ENCODE results near the gene SGK1.
"Not testable (repeated sequence)": the region's sequence is repeated elsewhere in the genome, so short reads cannot be mapped to it uniquely, and the experiment has no call there.

The SGK1 gene

GRCh38 chr6:134199848-134200606 lies 117.9 kb downstream of the SGK1 start:
- POLR2A ChIA-PET, result no interaction called here
- no peak for DNase-seq (ENCODE audit: extremely low spot score)

GRCh38 chr6:134198093-134198492 lies 119.8 kb downstream of the SGK1 start:
- TF ChIP-seq L3MBTL2 (conservative IDR thresholded peaks at IDR 0.05) (no peak), BHLHE40 (IDR thresholded peaks at IDR 0.05; ENCODE audit: borderline replicate concordance) (no peak), FOXA1 (IDR thresholded peaks at IDR 0.05) (no peak)
- ChIA-PET CTCF (no interaction called here), POLR2A (interaction anchor here (0.5 kb wide), 1 partner anchor 171 kb away, joined by 3 read pairs; no protein-coding TSS in a partner anchor)
- DNase-seq (ENCODE audit: extremely low spot score), result no peak

More at GRCh38 chr6:134199848-134200606, 117.9 kb downstream of the SGK1 start:
- TF ChIP-seq ZNF384 (IDR thresholded peaks at IDR 0.05) (no peak), CTBP1 (IDR thresholded peaks at IDR 0.05; ENCODE audit: borderline replicate concordance) (no peak), ARNT (IDR thresholded peaks at IDR 0.05) (no peak), FOXA1 (IDR thresholded peaks at IDR 0.05) (no peak), ELF4 (IDR thresholded peaks at IDR 0.05) (no peak), LEF1 (IDR thresholded peaks at IDR 0.05; ENCODE audit: borderline replicate concordance) (no peak), FOXM1 (IDR thresholded peaks at IDR 0.05; ENCODE audit: borderline replicate concordance) (no peak), L3MBTL2 (conservative IDR thresholded peaks at IDR 0.05) (no peak), PKNOX1 (IDR thresholded peaks at IDR 0.05) (no peak), FOXK2 (IDR thresholded peaks at IDR 0.05) (no peak), HDGF (IDR thresholded peaks at IDR 0.05; ENCODE audit: borderline replicate concordance) (no peak), TARDBP (IDR thresholded peaks at IDR 0.05) (no peak), BHLHE40 (IDR thresholded peaks at IDR 0.05; ENCODE audit: borderline replicate concordance) (no peak), SP1 (IDR thresholded peaks at IDR 0.05) (no peak)
- CTCF ChIA-PET, result no interaction called here

GRCh38 chr6:134197685-134198084 lies 120.2 kb downstream of the SGK1 start:
- DNase-seq (ENCODE audit: extremely low spot score); CTCF ChIA-PET: not testable (repeated sequence)
- POLR2A ChIA-PET, result interaction anchor here (0.5 kb wide), 1 partner anchor 171 kb away, joined by 3 read pairs; no protein-coding TSS in a partner anchor

- no peak for DNase-seq (ENCODE audit: extremely low spot score)
- ChIA-PET POLR2A (no interaction called here), CTCF (no interaction called here)
- TF ChIP-seq TARDBP (IDR thresholded peaks at IDR 0.05) (no peak), ELF4 (IDR thresholded peaks at IDR 0.05) (no peak), L3MBTL2 (conservative IDR thresholded peaks at IDR 0.05) (no peak), FOXK2 (IDR thresholded peaks at IDR 0.05) (no peak), SUZ12 (IDR thresholded peaks at IDR 0.05) (no peak), SP1 (IDR thresholded peaks at IDR 0.05) (no peak), CTBP1 (IDR thresholded peaks at IDR 0.05; ENCODE audit: borderline replicate concordance) (no peak), NFRKB (IDR thresholded peaks at IDR 0.05) (no peak), HDGF (IDR thresholded peaks at IDR 0.05; ENCODE audit: borderline replicate concordance) (no peak), ARNT (IDR thresholded peaks at IDR 0.05) (no peak), PKNOX1 (IDR thresholded peaks at IDR 0.05) (no peak), FOXM1 (IDR thresholded peaks at IDR 0.05; ENCODE audit: borderline replicate concordance) (no peak), ZNF384 (IDR thresholded peaks at IDR 0.05) (no peak), BHLHE40 (IDR thresholded peaks at IDR 0.05; ENCODE audit: borderline replicate concordance) (no peak), LEF1 (IDR thresholded peaks at IDR 0.05; ENCODE audit: borderline replicate concordance) (no peak), FOXA1 (IDR thresholded peaks at IDR 0.05) (no peak)
Measured at GRCh38 chr6:134196568-134197193, 121.2 kb downstream of the SGK1 start.

- no peak for DNase-seq (ENCODE audit: extremely low spot score)
- ChIA-PET POLR2A (no interaction called here), CTCF (no interaction called here)
- TF ChIP-seq HDGF (IDR thresholded peaks at IDR 0.05; ENCODE audit: borderline replicate concordance), result no peak
- no peak for TF ChIP-seq FOXM1 (IDR thresholded peaks at IDR 0.05; ENCODE audit: borderline replicate concordance)
- no peak for TF ChIP-seq NFRKB (IDR thresholded peaks at IDR 0.05)
- no peak for TF ChIP-seq FOXA1 (IDR thresholded peaks at IDR 0.05)
- no peak for TF ChIP-seq ELF4 (IDR thresholded peaks at IDR 0.05)
- no peak for TF ChIP-seq L3MBTL2 (conservative IDR thresholded peaks at IDR 0.05)
- TF ChIP-seq TARDBP (IDR thresholded peaks at IDR 0.05), result no peak
- no peak for TF ChIP-seq BHLHE40 (IDR thresholded peaks at IDR 0.05; ENCODE audit: borderline replicate concordance)
- TF ChIP-seq SUZ12 (IDR thresholded peaks at IDR 0.05), result no peak
- no peak for TF ChIP-seq ARNT (IDR thresholded peaks at IDR 0.05)
- TF ChIP-seq PKNOX1 (IDR thresholded peaks at IDR 0.05), result no peak
- TF ChIP-seq FOXK2 (IDR thresholded peaks at IDR 0.05), result no peak
- TF ChIP-seq ZNF384 (IDR thresholded peaks at IDR 0.05), result no peak
- TF ChIP-seq CTBP1 (IDR thresholded peaks at IDR 0.05; ENCODE audit: borderline replicate concordance), result no peak
- TF ChIP-seq LEF1 (IDR thresholded peaks at IDR 0.05; ENCODE audit: borderline replicate concordance), result no peak
Measured at GRCh38 chr6:134195985-134196384, 121.9 kb downstream of the SGK1 start.

Data from HEK293T (cell line).